GM12878 (cell line): ENCODE data around the gene LEP. TPM values are rescaled to one million over a fixed set of nuclear protein-coding genes. Genes with fewer than 3 reads are reported as not detected.

Source experiments
- ATAC-seq: fragments of 200-7000 bp; cut with Tn5 transposase; 3 replicates; pipeline ENCODE4 v1.9.1; 2020; ENCODE audit warnings: mild to moderate bottlenecking, moderate library complexity
- BruUV-seq: library from RNA; stranded (reverse); fragments of 400-500 nt; replicated peaks from 2 replicates; lab custom pipeline; 2021; lab: Mats Ljungman, UMichigan
- CTCF ChIA-PET: fragments of 300-600 bp; sonication (Branson Sonifier 250); formaldehyde crosslinking; extraction: SDS; loops from one replicate; lab custom pipeline; 2021; ENCODE audit warnings: inconsistent platforms; lab: Yijun Ruan, JAX
- POLR2A ChIA-PET: fragments of 350-600 bp; formaldehyde crosslinking; extraction: SDS; loops from one replicate; lab custom pipeline; 2021; ENCODE audit warnings: inconsistent platforms; lab: Charles Lee
- RAD21 ChIA-PET: fragments of 300-600 bp; sonication (Branson Sonifier 250); formaldehyde crosslinking; loops from one replicate; lab custom pipeline; 2023; ENCODE audit warnings: antibody characterized with exemption; ENCODE audit not compliant: unreplicated experiment; lab: Charles Lee
- SMC1A ChIA-PET: fragments of 300-600 bp; sonication (Branson Sonifier 250); formaldehyde crosslinking; loops from one replicate; lab custom pipeline; 2023; ENCODE audit not compliant: unreplicated experiment, uncharacterized antibody; lab: Charles Lee
- DNase-seq: peaks from one replicate; pipeline ENCODE4 v3.0.0-alpha.2; 2011; ENCODE audit warnings: low read depth, low spot score
- FAIRE-seq: peaks from 3 replicates; lab custom pipeline; 2011; peaks lifted over from hg19 to GRCh38; lab: Jason Lieb, UNC
- H2AFZ ChIP-seq: 2 replicates; pipeline ENCODE4 v1.6.0; 2011; ENCODE audit warnings: low read depth, low read length, control low read depth; ENCODE audit not compliant: control insufficient read depth
- H3K27ac ChIP-seq: 2 replicates; pipeline ENCODE4 v1.5.1; 2011; ENCODE audit warnings: control low read depth; ENCODE audit not compliant: control insufficient read depth, insufficient read depth
- H3K27me3 ChIP-seq, 2 experiments: replicated peaks in 1 of 2; 2 replicates each; pipeline versions ENCODE4 v1.6.0 to v1.6.1; 2011; ENCODE audit warnings: low read length in 1 of 2; ENCODE audit not compliant: control insufficient read depth in 2 of 2, insufficient read depth in 2 of 2
- H3K36me3 ChIP-seq, 2 experiments: 2 replicates each; pipeline ENCODE4 v1.5.1; 2011; ENCODE audit warnings: low read length in 1 of 2; ENCODE audit not compliant: control insufficient read depth in 2 of 2, insufficient read depth in 2 of 2
- H3K4me1 ChIP-seq: 2 replicates; pipeline ENCODE4 v1.6.1; 2011; ENCODE audit warnings: mild to moderate bottlenecking, low read length, moderate library complexity, mixed read lengths; ENCODE audit not compliant: control insufficient read depth, insufficient read depth
- H3K4me2 ChIP-seq: 2 replicates; pipeline ENCODE4 v1.6.0; 2011; ENCODE audit warnings: control low read depth; ENCODE audit not compliant: control insufficient read depth, insufficient read depth
- H3K4me3 ChIP-seq: fragments of 200-600 bp; sonication (generic); 2 replicates; pipeline ENCODE4 v1.5.1; 2016
- H3K79me2 ChIP-seq: 2 replicates; pipeline ENCODE4 v1.6.0; 2011; ENCODE audit warnings: low read length; ENCODE audit not compliant: control insufficient read depth, insufficient read depth
- H3K9ac ChIP-seq: 2 replicates; pipeline ENCODE4 v1.8.0; 2011; ENCODE audit warnings: low read length, control low read depth, mixed read lengths; ENCODE audit not compliant: control insufficient read depth, insufficient read depth
- H3K9me3 ChIP-seq: replicated peaks from 3 replicates; pipeline ENCODE4 v1.5.1; 2011; ENCODE audit warnings: mild to moderate bottlenecking, low read length; ENCODE audit not compliant: control insufficient read depth, insufficient read depth
- H4K20me1 ChIP-seq: 2 replicates; pipeline ENCODE4 v1.6.0; 2011; ENCODE audit not compliant: control insufficient read depth, insufficient read depth
- ATF3 ChIP-seq: IDR thresholded peaks from 2 replicates; pipeline ENCODE4 v1.6.1; 2011; ENCODE audit warnings: low read depth, mild to moderate bottlenecking, low read length, moderate library complexity, borderline replicate concordance; ENCODE audit errors: extremely low read depth
- BCL3 ChIP-seq: IDR thresholded peaks from 2 replicates; pipeline ENCODE4 v1.6.1; 2011; ENCODE audit warnings: borderline replicate concordance, low read depth, mild to moderate bottlenecking, moderate library complexity, low read length; ENCODE audit not compliant: insufficient read depth, poor library complexity, severe bottlenecking
- BHLHE40 ChIP-seq, 2 experiments: fragments of 450-650 bp in 1 of 2; IDR thresholded peaks; 2 replicates each; pipeline ENCODE4 v1.6.1; 2011 to 2017; ENCODE audit warnings: low read depth in 2 of 2, borderline replicate concordance in 1 of 2, improper control_type of control experiment in 1 of 2, low read length in 1 of 2, mild to moderate bottlenecking in 1 of 2
- BRCA1 ChIP-seq: IDR thresholded peaks from 2 replicates; pipeline ENCODE4 v1.6.1; 2011; ENCODE audit warnings: low read depth, low read length, improper control_type of control experiment
- HCFC1 ChIP-seq: fragments of 150-350 bp; IDR thresholded peaks from 2 replicates; pipeline ENCODE4 v1.6.1; 2014; ENCODE audit warnings: low read length
- RBBP5 ChIP-seq: fragments of 200-600 bp; sonication (generic); conservative IDR thresholded peaks from 2 replicates; pipeline ENCODE4 v1.6.1; 2016
- RUNX3 ChIP-seq: IDR thresholded peaks from 2 replicates; pipeline ENCODE4 v1.6.1; 2012; ENCODE audit warnings: low read length, inconsistent platforms
- SMAD5 ChIP-seq: IDR thresholded peaks from 2 replicates; pipeline ENCODE4 v1.6.1; 2016; ENCODE audit warnings: antibody characterized with exemption, low read depth
- SMC3 ChIP-seq: IDR thresholded peaks from 2 replicates; pipeline ENCODE4 v1.6.1; 2011; ENCODE audit warnings: low read length, improper control_type of control experiment, borderline replicate concordance
- WGBS: methylation state at CpG from one replicate; pipeline ENCODE4 v1.1.6; 2016; ENCODE audit warnings: low lambda C conversion rate; ENCODE audit not compliant: insufficient replicate concordance, insufficient coverage; ENCODE audit errors: missing lambda C conversion rate; 5-methylcytosine and 5-hydroxymethylcytosine counted together
- in situ Hi-C: fragments of 300-500 bp; cut with MboI; formaldehyde crosslinking; loops from 9 replicates; pipeline ENCODE4 v1.14.3; 2018; ENCODE audit warnings: mixed read lengths
- intact Hi-C: fragments of 100-400 bp; cut with micrococcal nuclease; formaldehyde crosslinking; loops from one replicate; pipeline ENCODE4 v1.14.2; 2022; ENCODE audit not compliant: unreplicated experiment
- polyA plus RNA-seq, 11 experiments: library from polyadenylated mRNA; depleted of rRNA in 4 of 11; unstranded in 6 of 11; stranded (reverse) in 5 of 11; fragments of >200 nt; fragmentation: Nextera tagmentation in 4 of 11; fragmentation: Illumina TruSeq in 1 of 11; extraction: Ambion mirVana in 4 of 11; extraction: Trizol in 1 of 11; gene quantifications; 1 replicate in 1 of 11; 2 replicates in 10 of 11; pipeline versions ENCODE4 v1.2.1 to v1.2.3, GENCODE V29; 2011 to 2016; ENCODE audit warnings: inconsistent platforms in 2 of 11, missing spikeins in 2 of 11, low read depth in 1 of 11
- total RNA-seq, 4 experiments: library from RNA; depleted of rRNA in 3 of 4; stranded (reverse); fragments of >200 nt in 3 of 4; fragmentation: Illumina TruSeq in 1 of 4; extraction: Trizol in 1 of 4; gene quantifications; 2 replicates each; pipeline versions ENCODE4 v1.2.1 to v1.2.3, GENCODE V29; 2013 to 2021
- TF ChIP-seq, protein P1 (sequence below): fragments of 150-350 bp; IDR thresholded peaks from 2 replicates; pipeline ENCODE4 v1.6.1; 2014; ENCODE audit warnings: mild to moderate bottlenecking, low read depth, low read length
- TF ChIP-seq, protein P2 (sequence below): fragments of 450-650 bp; IDR thresholded peaks from 2 replicates; pipeline ENCODE4 v1.6.1; 2014; ENCODE audit warnings: mild to moderate bottlenecking
- TF ChIP-seq, protein P3 (sequence below): fragments of 450-650 bp; IDR thresholded peaks from 2 replicates; pipeline ENCODE4 v1.6.1; 2017; ENCODE audit warnings: mild to moderate bottlenecking, moderate library complexity
- TF ChIP-seq, protein P4 (sequence below): fragments of 450-650 bp; IDR thresholded peaks from 2 replicates; pipeline ENCODE4 v1.6.1; 2016; ENCODE audit warnings: mild to moderate bottlenecking

Gene LEP
- total and polyA plus RNA-seq, 10 of the 15 experiments (the other 5 are each of a cell fraction or from before 2014, with no cell fraction given) = not detected

DNA sequence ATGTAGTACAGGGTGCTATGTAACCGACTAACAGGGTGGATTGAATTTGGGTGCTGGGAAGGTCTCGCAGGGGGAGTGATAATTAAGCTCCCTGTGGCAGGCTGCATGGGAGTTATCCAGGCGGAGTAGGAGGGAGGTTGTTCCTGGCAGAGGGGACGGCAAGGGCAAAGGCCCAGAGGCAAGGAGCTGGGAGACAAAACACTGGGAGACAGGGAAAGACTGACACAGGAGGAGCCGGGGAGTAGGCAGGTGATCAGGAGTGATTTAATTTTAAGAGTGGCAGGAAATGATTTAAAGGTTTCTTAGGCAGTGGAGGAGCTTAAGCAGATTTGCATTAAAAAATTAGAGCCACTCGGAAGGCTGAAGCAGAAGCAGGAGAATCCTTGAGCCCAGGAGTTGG, 40.7 kb upstream of the LEP start:
- WGBS = 47% methylated on average over 6 of the region's 6 CpGs
- no peak for ATAC-seq
- ChIA-PET SMC1A (interaction anchor here (1.0 to 1.4 kb wide), 2 partner anchors 19 to 492 kb away, joined by 3 read pairs; no protein-coding TSS in a partner anchor), RAD21 (no interaction called here), CTCF (no interaction called here), POLR2A (no interaction called here)
- no TSS peak for BruUV-seq
- Histone ChIP-seq H3K9ac (no peak overlapping the region), H3K36me3 (no peaks in the 10 kb centered on the region), H3K27me3 (peaks cover 3 to 15% of the 10 kb centered on the region in 2 experiments), H3K4me1 (no peaks in the 10 kb centered on the region), H4K20me1 (no peaks in the 10 kb centered on the region), H3K4me3 (no peak overlapping the region), H2AFZ (no peak overlapping the region), H3K9me3 (peaks cover under 1% of the 10 kb centered on the region; the same call in 1 of the 3 replicates), H3K27ac (no peak overlapping the region), H3K4me2 (no peak overlapping the region), H3K79me2 (no peaks in the 10 kb centered on the region)
- intact Hi-C loops = no loop called here
- no peak for DNase-seq
- FAIRE-seq = no peak
- in situ Hi-C loops = no loop called here
- no peak for TF ChIP-seq BRCA1
- no peak for TF ChIP-seq RBBP5
- no peak for TF ChIP-seq HCFC1
- no peak for TF ChIP-seq BHLHE40 (IDR thresholded peaks at IDR 0.05; ENCODE audit: borderline replicate concordance in 1 of 2, low read depth in 2 of 2, low read length in 1 of 2)
- no peak for TF ChIP-seq ATF3
- TF ChIP-seq, protein P1, sequence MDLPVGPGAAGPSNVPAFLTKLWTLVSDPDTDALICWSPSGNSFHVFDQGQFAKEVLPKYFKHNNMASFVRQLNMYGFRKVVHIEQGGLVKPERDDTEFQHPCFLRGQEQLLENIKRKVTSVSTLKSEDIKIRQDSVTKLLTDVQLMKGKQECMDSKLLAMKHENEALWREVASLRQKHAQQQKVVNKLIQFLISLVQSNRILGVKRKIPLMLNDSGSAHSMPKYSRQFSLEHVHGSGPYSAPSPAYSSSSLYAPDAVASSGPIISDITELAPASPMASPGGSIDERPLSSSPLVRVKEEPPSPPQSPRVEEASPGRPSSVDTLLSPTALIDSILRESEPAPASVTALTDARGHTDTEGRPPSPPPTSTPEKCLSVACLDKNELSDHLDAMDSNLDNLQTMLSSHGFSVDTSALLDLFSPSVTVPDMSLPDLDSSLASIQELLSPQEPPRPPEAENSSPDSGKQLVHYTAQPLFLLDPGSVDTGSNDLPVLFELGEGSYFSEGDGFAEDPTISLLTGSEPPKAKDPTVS = no peak
- TF ChIP-seq, protein P2, sequence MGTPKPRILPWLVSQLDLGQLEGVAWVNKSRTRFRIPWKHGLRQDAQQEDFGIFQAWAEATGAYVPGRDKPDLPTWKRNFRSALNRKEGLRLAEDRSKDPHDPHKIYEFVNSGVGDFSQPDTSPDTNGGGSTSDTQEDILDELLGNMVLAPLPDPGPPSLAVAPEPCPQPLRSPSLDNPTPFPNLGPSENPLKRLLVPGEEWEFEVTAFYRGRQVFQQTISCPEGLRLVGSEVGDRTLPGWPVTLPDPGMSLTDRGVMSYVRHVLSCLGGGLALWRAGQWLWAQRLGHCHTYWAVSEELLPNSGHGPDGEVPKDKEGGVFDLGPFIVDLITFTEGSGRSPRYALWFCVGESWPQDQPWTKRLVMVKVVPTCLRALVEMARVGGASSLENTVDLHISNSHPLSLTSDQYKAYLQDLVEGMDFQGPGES = no peak
- TF ChIP-seq BCL3 = no peak
- TF ChIP-seq, protein P3, sequence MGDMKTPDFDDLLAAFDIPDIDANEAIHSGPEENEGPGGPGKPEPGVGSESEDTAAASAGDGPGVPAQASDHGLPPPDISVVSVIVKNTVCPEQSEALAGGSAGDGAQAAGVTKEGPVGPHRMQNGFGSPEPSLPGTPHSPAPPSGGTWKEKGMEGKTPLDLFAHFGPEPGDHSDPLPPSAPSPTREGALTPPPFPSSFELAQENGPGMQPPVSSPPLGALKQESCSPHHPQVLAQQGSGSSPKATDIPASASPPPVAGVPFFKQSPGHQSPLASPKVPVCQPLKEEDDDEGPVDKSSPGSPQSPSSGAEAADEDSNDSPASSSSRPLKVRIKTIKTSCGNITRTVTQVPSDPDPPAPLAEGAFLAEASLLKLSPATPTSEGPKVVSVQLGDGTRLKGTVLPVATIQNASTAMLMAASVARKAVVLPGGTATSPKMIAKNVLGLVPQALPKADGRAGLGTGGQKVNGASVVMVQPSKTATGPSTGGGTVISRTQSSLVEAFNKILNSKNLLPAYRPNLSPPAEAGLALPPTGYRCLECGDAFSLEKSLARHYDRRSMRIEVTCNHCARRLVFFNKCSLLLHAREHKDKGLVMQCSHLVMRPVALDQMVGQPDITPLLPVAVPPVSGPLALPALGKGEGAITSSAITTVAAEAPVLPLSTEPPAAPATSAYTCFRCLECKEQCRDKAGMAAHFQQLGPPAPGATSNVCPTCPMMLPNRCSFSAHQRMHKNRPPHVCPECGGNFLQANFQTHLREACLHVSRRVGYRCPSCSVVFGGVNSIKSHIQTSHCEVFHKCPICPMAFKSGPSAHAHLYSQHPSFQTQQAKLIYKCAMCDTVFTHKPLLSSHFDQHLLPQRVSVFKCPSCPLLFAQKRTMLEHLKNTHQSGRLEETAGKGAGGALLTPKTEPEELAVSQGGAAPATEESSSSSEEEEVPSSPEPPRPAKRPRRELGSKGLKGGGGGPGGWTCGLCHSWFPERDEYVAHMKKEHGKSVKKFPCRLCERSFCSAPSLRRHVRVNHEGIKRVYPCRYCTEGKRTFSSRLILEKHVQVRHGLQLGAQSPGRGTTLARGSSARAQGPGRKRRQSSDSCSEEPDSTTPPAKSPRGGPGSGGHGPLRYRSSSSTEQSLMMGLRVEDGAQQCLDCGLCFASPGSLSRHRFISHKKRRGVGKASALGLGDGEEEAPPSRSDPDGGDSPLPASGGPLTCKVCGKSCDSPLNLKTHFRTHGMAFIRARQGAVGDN = no peak
- no peak for TF ChIP-seq RUNX3
- TF ChIP-seq SMAD5 = no peak
- TF ChIP-seq SMC3 = no peak
- TF ChIP-seq, protein P4, sequence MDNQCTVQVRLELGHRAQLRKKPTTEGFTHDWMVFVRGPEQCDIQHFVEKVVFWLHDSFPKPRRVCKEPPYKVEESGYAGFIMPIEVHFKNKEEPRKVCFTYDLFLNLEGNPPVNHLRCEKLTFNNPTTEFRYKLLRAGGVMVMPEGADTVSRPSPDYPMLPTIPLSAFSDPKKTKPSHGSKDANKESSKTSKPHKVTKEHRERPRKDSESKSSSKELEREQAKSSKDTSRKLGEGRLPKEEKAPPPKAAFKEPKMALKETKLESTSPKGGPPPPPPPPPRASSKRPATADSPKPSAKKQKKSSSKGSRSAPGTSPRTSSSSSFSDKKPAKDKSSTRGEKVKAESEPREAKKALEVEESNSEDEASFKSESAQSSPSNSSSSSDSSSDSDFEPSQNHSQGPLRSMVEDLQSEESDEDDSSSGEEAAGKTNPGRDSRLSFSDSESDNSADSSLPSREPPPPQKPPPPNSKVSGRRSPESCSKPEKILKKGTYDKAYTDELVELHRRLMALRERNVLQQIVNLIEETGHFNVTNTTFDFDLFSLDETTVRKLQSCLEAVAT = no peak
